Common myeloid progenitor, CD34-positive (primary cell): ENCODE results near the gene TAF11L14. TPM values are rescaled to one million over a fixed set of nuclear protein-coding genes. Genes with fewer than 3 reads are reported as not detected.
"Not testable (repeated sequence)": the region's sequence is repeated elsewhere in the genome, so short reads cannot be mapped to it uniquely, and the experiment has no call there.

ENCODE experiments used
- CTCF ChIA-PET: fragments of 350-600 bp; sonication (Branson Sonifier 250); formaldehyde crosslinking; loops from one replicate; lab custom pipeline; 2021; ENCODE audit warnings: antibody characterized with exemption; lab: Charles Lee
- POLR2A ChIA-PET: fragments of 350-600 bp; sonication (Branson Sonifier 250); formaldehyde crosslinking; loops from one replicate; lab custom pipeline; 2021; ENCODE audit warnings: antibody characterized with exemption; lab: Charles Lee
- DNase-seq, 3 donors: peaks; one replicate each; pipeline versions ENCODE4 v3.0.0 to v3.0.0-alpha.2; 2013
- H3K27ac ChIP-seq, 2 experiments: 1 replicate in 1 of 2; 2 replicates in 1 of 2; pipeline ENCODE4 v1.7.0; 2013; ENCODE audit warnings: inconsistent platforms in 2 of 2, low read length in 2 of 2, mild to moderate bottlenecking in 2 of 2, low read depth in 1 of 2, moderate library complexity in 1 of 2; ENCODE audit not compliant: severe bottlenecking in 2 of 2, insufficient read depth in 1 of 2, poor library complexity in 1 of 2
- H3K27me3 ChIP-seq, 5 experiments: replicated peaks in 2 of 5; 1 replicate in 3 of 5; 2 replicates in 2 of 5; pipeline versions ENCODE4 v1.6.1 to v1.7.0; 2013; ENCODE audit warnings: low read length in 4 of 5, mild to moderate bottlenecking in 2 of 5, moderate library complexity in 2 of 5, inconsistent platforms in 1 of 5; ENCODE audit not compliant: insufficient read depth in 5 of 5, control insufficient read depth in 4 of 5
- H3K36me3 ChIP-seq, 4 experiments: 1 replicate in 2 of 4; 2 replicates in 2 of 4; pipeline versions ENCODE4 v1.6.1 to v1.7.0; 2013; ENCODE audit warnings: low read length in 3 of 4, control low read depth in 1 of 4, mild to moderate bottlenecking in 1 of 4; ENCODE audit not compliant: control insufficient read depth in 4 of 4, insufficient read depth in 4 of 4
- H3K4me1 ChIP-seq, 4 experiments: 1 replicate in 3 of 4; 2 replicates in 1 of 4; pipeline versions ENCODE4 v1.6.1 to v1.7.1; 2013; ENCODE audit warnings: low read length in 3 of 4, mild to moderate bottlenecking in 3 of 4, control low read depth in 1 of 4, inconsistent platforms in 1 of 4, moderate library complexity in 1 of 4; ENCODE audit not compliant: control insufficient read depth in 4 of 4, insufficient read depth in 4 of 4; ENCODE audit errors: control extremely low read depth in 1 of 4
- H3K4me3 ChIP-seq, 7 experiments: 1 replicate in 4 of 7; 2 replicates in 3 of 7; pipeline versions ENCODE4 v1.5.1 to v1.7.0; 2013; ENCODE audit warnings: mild to moderate bottlenecking in 7 of 7, low read length in 6 of 7, moderate library complexity in 6 of 7, inconsistent platforms in 2 of 7, low read depth in 2 of 7, control low read depth in 1 of 7; ENCODE audit not compliant: insufficient read depth in 4 of 7, control insufficient read depth in 1 of 7; ENCODE audit errors: extremely low read depth in 1 of 7
- H3K9me3 ChIP-seq, 5 experiments: 1 replicate in 4 of 5; 2 replicates in 1 of 5; pipeline versions ENCODE4 v1.6.1 to v1.7.1; 2013; ENCODE audit warnings: low read length in 4 of 5, mild to moderate bottlenecking in 2 of 5, inconsistent platforms in 1 of 5, low read depth in 1 of 5, moderate library complexity in 1 of 5; ENCODE audit not compliant: control insufficient read depth in 4 of 5, insufficient read depth in 2 of 5; ENCODE audit errors: control extremely low read depth in 1 of 5
- WGBS: methylation state at CpG from one replicate; pipeline ENCODE4 v1.1.5; 2013; ENCODE audit not compliant: insufficient coverage; 5-methylcytosine and 5-hydroxymethylcytosine counted together
- polyA plus RNA-seq: library from polyadenylated mRNA; unstranded; fragments of 120-200 nt; gene quantifications from one replicate; pipeline ENCODE4 v1.2.1, GENCODE V29; 2013

Gene TAF11L14
- polyA plus RNA-seq, result not detected

- no peaks in the 10 kb centered on the region for H3K36me3 ChIP-seq
- H3K27ac ChIP-seq, result no peak within 1 kb of the TSS
- 98% methylated on average over 5 of the region's 5 CpGs for WGBS
- H3K9me3 ChIP-seq, result peaks cover 0 to 3% (median 0%) of the 10 kb centered on the region in 5 experiments
- no peak within 1 kb of the TSS for H3K4me3 ChIP-seq
- H3K27me3 ChIP-seq, result no peaks in the 10 kb centered on the region
- no peaks in the 10 kb centered on the region for H3K4me1 ChIP-seq
- ChIA-PET POLR2A (no interaction called here), CTCF (no interaction called here)
- no peak for DNase-seq
These were observed at the start of gene TAF11L14 for GRCh38 chr5:17634160-17634559. Gene TAF11L14 (plus strand): TSS chr5:17634460.

- H3K27ac ChIP-seq, H3K27me3 ChIP-seq, H3K4me3 ChIP-seq, DNase-seq, POLR2A ChIA-PET, H3K4me1 ChIP-seq, CTCF ChIA-PET, H3K9me3 ChIP-seq, H3K36me3 ChIP-seq: not testable (repeated sequence)
- whole genome bisulfite sequencing, result no CpG with 5 or more reads among the region's 16 CpGs
These were observed 48.6 kb upstream of the TAF11L14 start, which contains the start of gene TAF11L7 for GRCh38 chr5:17585658-17586057. Gene TAF11L7 (minus strand): TSS chr5:17585758.

GRCh38 chr5:17590860-17591259 is 43.4 kb upstream of the TAF11L14 start, which contains the start of gene TAF11L8:
Gene TAF11L8 (minus strand): TSS chr5:17590960.
- WGBS, result no CpG with 5 or more reads among the region's 16 CpGs
- H3K4me3 ChIP-seq, H3K36me3 ChIP-seq, CTCF ChIA-PET, H3K4me1 ChIP-seq, H3K9me3 ChIP-seq, H3K27me3 ChIP-seq, H3K27ac ChIP-seq, POLR2A ChIA-PET, DNase-seq: not testable (repeated sequence)

- H3K4me1 ChIP-seq, POLR2A ChIA-PET, H3K4me3 ChIP-seq, H3K36me3 ChIP-seq, H3K27me3 ChIP-seq, CTCF ChIA-PET, H3K27ac ChIP-seq, DNase-seq, H3K9me3 ChIP-seq: not testable (repeated sequence)
- WGBS, result no CpG with 5 or more reads among the region's 15 CpGs
These were observed 40.0 kb upstream of the TAF11L14 start, which contains the start of gene TAF11L9 for GRCh38 chr5:17594255-17594654. Gene TAF11L9 (minus strand): TSS chr5:17594394.

- CTCF ChIA-PET, POLR2A ChIA-PET, H3K4me3 ChIP-seq, H3K27me3 ChIP-seq, H3K36me3 ChIP-seq, DNase-seq, H3K4me1 ChIP-seq, H3K9me3 ChIP-seq, H3K27ac ChIP-seq: not testable (repeated sequence)
- WGBS, result no CpG with 5 or more reads among the region's 15 CpGs
These were observed 36.5 kb upstream of the TAF11L14 start, which contains the start of gene TAF11L10 for GRCh38 chr5:17597728-17598127. Gene TAF11L10 (minus strand): TSS chr5:17597828.

GRCh38 chr5:17603880-17604279 is 30.4 kb upstream of the TAF11L14 start, which contains the start of gene TAF11L11:
Gene TAF11L11 (plus strand): TSS chr5:17604183.
- CTCF ChIA-PET, H3K27me3 ChIP-seq, H3K4me1 ChIP-seq, H3K27ac ChIP-seq, H3K9me3 ChIP-seq, H3K4me3 ChIP-seq, DNase-seq, H3K36me3 ChIP-seq: not testable (repeated sequence)
- POLR2A ChIA-PET, result interaction anchor here (0.6 kb wide), 1 partner anchor 224 kb away, joined by 4 read pairs; no protein-coding TSS in a partner anchor
- WGBS, result no CpG with 5 or more reads among the region's 6 CpGs

- POLR2A ChIA-PET, result no interaction called here
- 100% methylated on average over 1 of the region's 14 CpGs for WGBS
- no peaks in the 10 kb centered on the region for H3K4me1 ChIP-seq
- CTCF ChIA-PET, result no interaction called here
- no peaks in the 10 kb centered on the region for H3K36me3 ChIP-seq
- no peak for DNase-seq
- H3K27ac ChIP-seq, result no peak overlapping the region
- no peak overlapping the region for H3K4me3 ChIP-seq
- H3K27me3 ChIP-seq, result no peaks in the 10 kb centered on the region
- H3K9me3 ChIP-seq, result peaks cover 0 to 2% (median 0%) of the 10 kb centered on the region in 5 experiments
These were observed 29.3 kb upstream of the TAF11L14 start for GRCh38 chr5:17604951-17605350.
